GM10266 (cell line): ENCODE data around the gene MYO18B.

ENCODE experiments used
- DNase-seq: peaks from one replicate; pipeline ENCODE4 v3.0.0; 2012; ENCODE audit errors: extremely low spot score
- CTCF ChIP-seq: IDR thresholded peaks from 2 replicates; pipeline ENCODE4 v1.5.1; 2012; ENCODE audit warnings: mild to moderate bottlenecking, low read depth; ENCODE audit not compliant: control insufficient read depth, insufficient read depth; ENCODE audit errors: missing control alignments

Gene MYO18B

GRCh38 chr22:25741692-25742626, at the start of gene MYO18B:
MYO18B (plus strand) TSS chr22:25742188; CDS start chr22:25761093, 18,905 bp downstream.
- no peak for TF ChIP-seq CTCF
- no peak for DNase-seq

GRCh38 chr22:25692397-25693267, 49.4 kb upstream of the MYO18B start:
- no peak for DNase-seq
- TF ChIP-seq CTCF = no peak

GRCh38 chr22:25693268-25693565, 48.8 kb upstream of the MYO18B start:
- TF ChIP-seq CTCF = no peak
- DNase-seq = no peak

- DNase-seq = no peak
- TF ChIP-seq CTCF = no peak
These were observed 47.6 kb upstream of the MYO18B start for GRCh38 chr22:25694196-25694907.

- TF ChIP-seq CTCF = no peak
- DNase-seq = no peak
These were observed 46.8 kb upstream of the MYO18B start for GRCh38 chr22:25695146-25695545.

- TF ChIP-seq CTCF = no peak
- no peak for DNase-seq
These were observed 45.2 kb upstream of the MYO18B start for GRCh38 chr22:25696763-25697162.

- DNase-seq = no peak
- TF ChIP-seq CTCF = no peak
These were observed 44.8 kb upstream of the MYO18B start for GRCh38 chr22:25697181-25697664.
